SK-N-SH (cell line): ENCODE results near the gene ARF5. TPM values are rescaled to one million over a fixed set of nuclear protein-coding genes. Genes with fewer than 3 reads are reported as not detected.

Source experiments
- CTCF ChIA-PET: fragments of 300-600, 350-600 bp; formaldehyde crosslinking; extraction: SDS; loops from one replicate; lab custom pipeline; 2021; lab: Yijun Ruan, JAX
- POLR2A ChIA-PET: fragments of 350-600 bp; sonication (Branson Sonifier 250); formaldehyde crosslinking; extraction: SDS; loops from one replicate; lab custom pipeline; 2020; ENCODE audit warnings: antibody characterized with exemption, inconsistent platforms; lab: Yijun Ruan, JAX
- DNase-seq: peaks from one replicate; pipeline ENCODE4 v3.0.0; 2012
- H2AFZ ChIP-seq: fragments of 200-600 bp; sonication (generic); 2 replicates; pipeline ENCODE4 v1.8.1; 2016; ENCODE audit warnings: antibody characterized with exemption, mild to moderate bottlenecking, low read depth
- H3F3A ChIP-seq: fragments of 200-600 bp; sonication (generic); replicated peaks from 2 replicates; pipeline ENCODE3; 2016; ENCODE audit warnings: antibody characterized with exemption, mild to moderate bottlenecking; ENCODE audit not compliant: insufficient read depth
- H3K27ac ChIP-seq, 2 experiments: fragments of 200-500 bp in 1 of 2; fragments of 200-600 bp in 1 of 2; sonication (Bioruptor generic) in 1 of 2; sonication (generic), shearing (Covaris generic) in 1 of 2; 2 replicates each; pipeline versions ENCODE4 v1.5.1 to v1.6.1; 2014 to 2016; ENCODE audit warnings: low read depth in 2 of 2, inconsistent platforms in 1 of 2, low read length in 1 of 2, mild to moderate bottlenecking in 1 of 2, mixed read lengths in 1 of 2
- H3K27me3 ChIP-seq: fragments of 200-600 bp; sonication (generic), shearing (Covaris generic); 2 replicates; pipeline ENCODE4 v1.6.1; 2016; ENCODE audit warnings: mixed run types; ENCODE audit not compliant: insufficient read depth
- H3K36me3 ChIP-seq, 2 experiments: fragments of 200-500 bp in 1 of 2; fragments of 200-600 bp in 1 of 2; sonication (Bioruptor generic) in 1 of 2; sonication (generic) in 1 of 2; replicated peaks in 1 of 2; 2 replicates each; pipeline versions ENCODE3 to v1.5.1; 2014 to 2016; ENCODE audit warnings: low read length in 1 of 2, mild to moderate bottlenecking in 1 of 2; ENCODE audit not compliant: insufficient read depth in 2 of 2, control insufficient read depth in 1 of 2
- H3K4me1 ChIP-seq, 2 experiments: fragments of 200-500 bp in 1 of 2; fragments of 200-600 bp in 1 of 2; sonication (Bioruptor generic) in 1 of 2; sonication (generic), shearing (Covaris generic) in 1 of 2; 2 replicates each; pipeline versions ENCODE4 v1.5.1 to v1.6.1; 2014 to 2016; ENCODE audit warnings: low read depth in 1 of 2, low read length in 1 of 2, mixed run types in 1 of 2; ENCODE audit not compliant: insufficient read depth in 2 of 2, control insufficient read depth in 1 of 2
- H3K4me2 ChIP-seq: fragments of 200-600 bp; sonication (generic), shearing (Covaris generic); 2 replicates; pipeline ENCODE4 v1.6.1; 2017; ENCODE audit warnings: mixed run types
- H3K4me3 ChIP-seq, 2 experiments: fragments of 200-500 bp in 1 of 2; fragments of 200-600 bp in 1 of 2; sonication (Bioruptor generic) in 1 of 2; sonication (generic), shearing (Covaris generic) in 1 of 2; 2 replicates each; pipeline versions ENCODE4 v1.5.1 to v1.8.1; 2014 to 2016; ENCODE audit warnings: low read depth in 2 of 2, inconsistent platforms in 1 of 2, low read length in 1 of 2, mild to moderate bottlenecking in 1 of 2, mixed read lengths in 1 of 2, moderate library complexity in 1 of 2
- H3K79me2 ChIP-seq: fragments of 200-600 bp; sonication (generic); 2 replicates; pipeline ENCODE4 v1.8.1; 2017; ENCODE audit warnings: mild to moderate bottlenecking; ENCODE audit not compliant: insufficient read depth
- H3K9ac ChIP-seq: fragments of 200-600 bp; sonication (generic); 2 replicates; pipeline ENCODE4 v1.6.1; 2017; ENCODE audit warnings: mixed run types
- H3K9me2 ChIP-seq: fragments of 200-600 bp; sonication (generic); 2 replicates; pipeline ENCODE4 v1.6.1; 2017; ENCODE audit warnings: mixed run types
- H3K9me3 ChIP-seq: fragments of 200-600 bp; sonication (generic); 2 replicates; pipeline ENCODE4 v1.6.1; 2017; ENCODE audit warnings: mixed run types, mild to moderate bottlenecking, moderate library complexity
- H4K20me1 ChIP-seq: fragments of 200-600 bp; sonication (generic); 2 replicates; pipeline ENCODE4 v1.6.1; 2017; ENCODE audit warnings: mild to moderate bottlenecking, mixed run types; ENCODE audit not compliant: insufficient read depth
- ELF1 ChIP-seq: IDR thresholded peaks from 2 replicates; pipeline ENCODE4 v1.4.0; 2012
- FOXM1 ChIP-seq: IDR thresholded peaks from 2 replicates; pipeline ENCODE4 v1.4.0; 2012; ENCODE audit warnings: low read depth, mild to moderate bottlenecking
- GATA2 ChIP-seq: sonication (generic); formaldehyde crosslinking; IDR thresholded peaks from 2 replicates; pipeline ENCODE4 v1.5.0; 2020; ENCODE audit warnings: mild to moderate bottlenecking, missing genetic modification reagents
- POLR2AphosphoS5 ChIP-seq: IDR thresholded peaks from 2 replicates; pipeline ENCODE4 v1.6.1; 2012; ENCODE audit warnings: low read depth, low read length
- RAD21 ChIP-seq: IDR thresholded peaks from 2 replicates; pipeline ENCODE4 v1.6.1; 2012; ENCODE audit warnings: mild to moderate bottlenecking, low read length
- RCOR1 ChIP-seq: fragments of 150-350 bp; IDR thresholded peaks from 2 replicates; pipeline ENCODE4 v1.6.1; 2017; ENCODE audit warnings: antibody characterized with exemption, low read length
- RFX5 ChIP-seq: IDR thresholded peaks from 2 replicates; pipeline ENCODE4 v1.6.1; 2012; ENCODE audit warnings: mild to moderate bottlenecking, improper control_type of control experiment, low read length
- SMC3 ChIP-seq: IDR thresholded peaks from 2 replicates; pipeline ENCODE4 v1.6.1; 2012; ENCODE audit warnings: low read depth, low read length, improper control_type of control experiment
- TAF1 ChIP-seq: IDR thresholded peaks from 2 replicates; pipeline ENCODE4 v1.6.1; 2012; ENCODE audit warnings: low read depth, mild to moderate bottlenecking, low read length, moderate library complexity, borderline replicate concordance
- TCF12 ChIP-seq: IDR thresholded peaks from 2 replicates; pipeline ENCODE4 v1.4.0; 2012
- YY1 ChIP-seq: IDR thresholded peaks from 2 replicates; pipeline ENCODE4 v1.4.0; 2012; ENCODE audit warnings: low read depth, mild to moderate bottlenecking
- WGBS: methylation state at CpG from one replicate; pipeline ENCODE4 v1.1.6; 2017; ENCODE audit warnings: low lambda C conversion rate; 5-methylcytosine and 5-hydroxymethylcytosine counted together
- polyA plus RNA-seq, 3 experiments: library from polyadenylated mRNA; depleted of rRNA; stranded (reverse); fragments of >200 nt; gene quantifications; 2 replicates each; pipeline ENCODE4 v1.2.3, GENCODE V29; 2012
- TF ChIP-seq, protein P1 (sequence below): IDR thresholded peaks from 2 replicates; pipeline ENCODE4; 2012
- TF ChIP-seq, protein P2 (sequence below): IDR thresholded peaks from 2 replicates; pipeline ENCODE4 v1.4.0; 2012; ENCODE audit warnings: low read depth, borderline replicate concordance
- TF ChIP-seq, protein P3 (sequence below): fragments of 150-350 bp; IDR thresholded peaks from 2 replicates; pipeline ENCODE4 v1.6.1; 2017; ENCODE audit warnings: antibody characterized with exemption, low read length, low read depth, borderline replicate concordance
- TF ChIP-seq, protein P4 (sequence below): IDR thresholded peaks from 2 replicates; pipeline ENCODE4 v1.4.0; 2012; ENCODE audit warnings: low read depth

Gene ARF5
- polyA plus RNA-seq, 1 of the 3 experiments (the other 2 are of a cell fraction) = 562 TPM

DNA sequence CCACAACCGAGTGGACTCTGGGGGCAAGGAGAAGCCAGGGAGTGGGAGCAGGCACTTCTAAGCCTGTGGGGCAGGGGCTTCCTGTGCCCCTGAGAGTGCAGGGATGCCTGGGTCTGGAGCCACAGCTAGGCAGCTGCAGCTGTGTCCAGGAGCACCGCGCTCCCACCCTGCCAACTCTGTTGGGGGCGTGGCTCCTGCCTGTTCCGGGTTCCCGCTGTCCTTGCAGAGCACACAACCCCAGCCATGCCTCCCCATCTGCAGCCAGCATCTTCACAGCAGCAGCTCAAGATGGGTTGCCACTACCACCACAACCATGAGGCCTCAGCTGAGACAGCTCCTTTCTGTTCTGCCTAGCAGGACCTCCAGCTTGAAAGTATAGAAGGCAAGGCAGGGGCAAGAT lies 21.1 kb downstream of the ARF5 start:
- H3K4me2 ChIP-seq = no peak overlapping the region
- 30% methylated on average over 4 of the region's 6 CpGs for WGBS
- CTCF ChIA-PET = interaction anchor here (0.7 to 1.1 kb wide), 3 partner anchors 19 to 600 kb away, joined by 3 read pairs; no protein-coding TSS in a partner anchor
- H3K27me3 ChIP-seq = peaks cover 10% of the 10 kb centered on the region
- H3K9me2 ChIP-seq = no peaks in the 10 kb centered on the region
- TF ChIP-seq YY1 (no peak), GATA2 (CRISPR knock-in tag) (no peak)
- TF ChIP-seq, protein P1, sequence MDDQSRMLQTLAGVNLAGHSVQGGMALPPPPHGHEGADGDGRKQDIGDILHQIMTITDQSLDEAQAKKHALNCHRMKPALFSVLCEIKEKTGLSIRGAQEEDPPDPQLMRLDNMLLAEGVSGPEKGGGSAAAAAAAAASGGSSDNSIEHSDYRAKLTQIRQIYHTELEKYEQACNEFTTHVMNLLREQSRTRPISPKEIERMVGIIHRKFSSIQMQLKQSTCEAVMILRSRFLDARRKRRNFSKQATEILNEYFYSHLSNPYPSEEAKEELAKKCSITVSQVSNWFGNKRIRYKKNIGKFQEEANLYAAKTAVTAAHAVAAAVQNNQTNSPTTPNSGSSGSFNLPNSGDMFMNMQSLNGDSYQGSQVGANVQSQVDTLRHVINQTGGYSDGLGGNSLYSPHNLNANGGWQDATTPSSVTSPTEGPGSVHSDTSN = no peak
- no peak overlapping the region for H3K4me3 ChIP-seq
- no peaks in the 10 kb centered on the region for H3F3A ChIP-seq
- H3K36me3 ChIP-seq = no peaks in the 10 kb centered on the region
- no peaks in the 10 kb centered on the region for H3K4me1 ChIP-seq
- POLR2A ChIA-PET = interaction anchor here (0.6 kb wide), 1 partner anchor 527 kb away, joined by 3 read pairs; no protein-coding TSS in a partner anchor
- no peaks in the 10 kb centered on the region for H3K9me3 ChIP-seq
- H2AFZ ChIP-seq = no peak overlapping the region
- no peaks in the 10 kb centered on the region for H4K20me1 ChIP-seq
- no peak overlapping the region for H3K9ac ChIP-seq
- no peaks in the 10 kb centered on the region for H3K79me2 ChIP-seq
- DNase-seq = no peak
- no peak overlapping the region for H3K27ac ChIP-seq

DNA sequence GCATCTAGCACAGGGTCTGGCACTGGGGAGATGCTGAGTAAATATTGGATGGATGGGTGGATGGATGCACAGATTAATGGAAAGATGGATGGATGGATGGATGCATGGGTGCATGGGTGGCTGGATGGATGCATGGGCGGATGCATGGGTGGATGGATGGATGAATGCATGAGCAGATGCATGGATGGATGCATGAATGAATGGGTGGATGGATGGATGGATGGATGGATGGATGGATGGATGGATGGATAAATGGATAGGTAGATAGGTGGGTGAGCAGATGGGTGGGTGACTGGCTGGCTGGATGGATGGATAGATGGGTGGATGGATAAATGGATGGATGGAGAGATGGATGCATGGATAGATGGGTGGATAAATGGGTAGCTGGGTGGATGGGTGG lies 24.1 kb downstream of the ARF5 start:
- POLR2A ChIA-PET = no interaction called here
- DNase-seq = no peak

DNA sequence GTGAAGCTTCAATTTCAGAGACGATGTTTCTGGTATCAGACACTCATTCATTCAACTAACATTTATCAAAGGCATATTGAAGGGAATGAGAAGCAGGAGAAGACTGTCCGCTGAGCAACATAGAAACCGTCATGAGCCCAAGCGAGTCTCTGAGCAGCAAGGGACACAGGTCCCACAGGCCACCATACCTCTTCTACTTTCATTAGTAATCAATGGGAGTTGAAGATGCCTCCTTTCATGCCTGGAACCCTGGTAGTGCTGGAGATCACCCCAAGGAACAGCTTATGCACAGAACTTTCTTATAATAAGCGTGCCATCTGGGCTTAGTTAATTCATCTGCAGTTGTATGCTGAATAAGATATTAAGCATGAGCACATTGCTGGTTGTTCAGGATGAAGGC lies 28.5 kb downstream of the ARF5 start:
- no peaks in the 10 kb centered on the region for H3K36me3 ChIP-seq
- H3K9me2 ChIP-seq = no peaks in the 10 kb centered on the region
- H2AFZ ChIP-seq = no peak overlapping the region
- no peak overlapping the region for H3K4me2 ChIP-seq
- no peaks in the 10 kb centered on the region for H3F3A ChIP-seq
- H3K9ac ChIP-seq = no peak overlapping the region
- H3K27ac ChIP-seq = no peak overlapping the region
- no peaks in the 10 kb centered on the region for H3K9me3 ChIP-seq
- no peaks in the 10 kb centered on the region; a peak in 1 of 4 replicates for H3K4me1 ChIP-seq
- H3K79me2 ChIP-seq = no peaks in the 10 kb centered on the region
- CTCF ChIA-PET = interaction anchor here (0.8 to 2.0 kb wide), 5 partner anchors 11 to 592 kb away, joined by 3 to 6 read pairs (median 3); no protein-coding TSS in a partner anchor
- 27% methylated on average over 5 of the region's 5 CpGs for WGBS
- H3K4me3 ChIP-seq = no peak overlapping the region
- DNase-seq = no peak
- no peaks in the 10 kb centered on the region for H4K20me1 ChIP-seq
- POLR2A ChIA-PET = no interaction called here
- peaks cover 82% of the 10 kb centered on the region for H3K27me3 ChIP-seq
- TF ChIP-seq TCF12 (no peak), TAF1 (no peak), POLR2AphosphoS5 (no peak), RAD21 (no peak), RCOR1 (no peak), SMC3 (no peak), FOXM1 (no peak)
- TF ChIP-seq, protein P2, sequence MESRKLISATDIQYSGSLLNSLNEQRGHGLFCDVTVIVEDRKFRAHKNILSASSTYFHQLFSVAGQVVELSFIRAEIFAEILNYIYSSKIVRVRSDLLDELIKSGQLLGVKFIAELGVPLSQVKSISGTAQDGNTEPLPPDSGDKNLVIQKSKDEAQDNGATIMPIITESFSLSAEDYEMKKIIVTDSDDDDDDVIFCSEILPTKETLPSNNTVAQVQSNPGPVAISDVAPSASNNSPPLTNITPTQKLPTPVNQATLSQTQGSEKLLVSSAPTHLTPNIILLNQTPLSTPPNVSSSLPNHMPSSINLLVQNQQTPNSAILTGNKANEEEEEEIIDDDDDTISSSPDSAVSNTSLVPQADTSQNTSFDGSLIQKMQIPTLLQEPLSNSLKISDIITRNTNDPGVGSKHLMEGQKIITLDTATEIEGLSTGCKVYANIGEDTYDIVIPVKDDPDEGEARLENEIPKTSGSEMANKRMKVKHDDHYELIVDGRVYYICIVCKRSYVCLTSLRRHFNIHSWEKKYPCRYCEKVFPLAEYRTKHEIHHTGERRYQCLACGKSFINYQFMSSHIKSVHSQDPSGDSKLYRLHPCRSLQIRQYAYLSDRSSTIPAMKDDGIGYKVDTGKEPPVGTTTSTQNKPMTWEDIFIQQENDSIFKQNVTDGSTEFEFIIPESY = no peak
- TF ChIP-seq, protein P1 = no peak
- TF ChIP-seq, protein P3, sequence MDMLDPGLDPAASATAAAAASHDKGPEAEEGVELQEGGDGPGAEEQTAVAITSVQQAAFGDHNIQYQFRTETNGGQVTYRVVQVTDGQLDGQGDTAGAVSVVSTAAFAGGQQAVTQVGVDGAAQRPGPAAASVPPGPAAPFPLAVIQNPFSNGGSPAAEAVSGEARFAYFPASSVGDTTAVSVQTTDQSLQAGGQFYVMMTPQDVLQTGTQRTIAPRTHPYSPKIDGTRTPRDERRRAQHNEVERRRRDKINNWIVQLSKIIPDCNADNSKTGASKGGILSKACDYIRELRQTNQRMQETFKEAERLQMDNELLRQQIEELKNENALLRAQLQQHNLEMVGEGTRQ = no peak

More for the DNA sequence above, 24.1 kb downstream of the ARF5 start:
- Histone ChIP-seq H3K9ac (no peak overlapping the region), H3K4me3 (no peak overlapping the region), H3K9me2 (no peaks in the 10 kb centered on the region), H3K27ac (no peak overlapping the region), H3K79me2 (no peaks in the 10 kb centered on the region), H4K20me1 (no peaks in the 10 kb centered on the region), H3K9me3 (no peaks in the 10 kb centered on the region), H2AFZ (no peak overlapping the region), H3K4me2 (no peak overlapping the region), H3F3A (no peaks in the 10 kb centered on the region), H3K36me3 (no peaks in the 10 kb centered on the region), H3K27me3 (peaks cover 40% of the 10 kb centered on the region), H3K4me1 (no peaks in the 10 kb centered on the region)
- CTCF ChIA-PET = no interaction called here
- TF ChIP-seq RFX5 (no peak), ELF1 (no peak), POLR2AphosphoS5 (no peak), TCF12 (no peak), RAD21 (no peak)
- TF ChIP-seq, protein P1 = no peak
- TF ChIP-seq, protein P4, sequence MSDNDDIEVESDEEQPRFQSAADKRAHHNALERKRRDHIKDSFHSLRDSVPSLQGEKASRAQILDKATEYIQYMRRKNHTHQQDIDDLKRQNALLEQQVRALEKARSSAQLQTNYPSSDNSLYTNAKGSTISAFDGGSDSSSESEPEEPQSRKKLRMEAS = no peak
- WGBS = 5% methylated on average over 1 of the region's 1 CpG
